Ovary (tissue), 9 donors: ENCODE data around the gene AGMAT. TPM values are rescaled to one million over a fixed set of nuclear protein-coding genes. Genes with fewer than 3 reads are reported as not detected.

Experiments used
- DNase-seq, 5 donors: peaks; one replicate each; pipeline ENCODE4 v3.0.0-alpha.2; 2019 to 2020
- H3K27ac ChIP-seq, 2 donors: fragments of 200-600 bp; one replicate each; pipeline versions ENCODE4 v1.5.1 to v1.8.0; 2019 to 2022
- H3K27me3 ChIP-seq: fragments of 200-600 bp; one replicate; pipeline ENCODE4 v1.8.0; 2022
- H3K36me3 ChIP-seq: fragments of 200-600 bp; sonication (generic); one replicate; pipeline ENCODE4 v1.5.1; 2019
- H3K4me1 ChIP-seq: one replicate; pipeline ENCODE4 v1.8.1; 2013; ENCODE audit warnings: mild to moderate bottlenecking, moderate library complexity; ENCODE audit not compliant: insufficient read depth
- H3K4me3 ChIP-seq: fragments of 200-600 bp; sonication (generic); one replicate; pipeline ENCODE4 v1.5.1; 2017
- H3K9me3 ChIP-seq, 2 donors: fragments of 200-600 bp in 1 of 2; sonication (generic) in 1 of 2; one replicate each; pipeline versions ENCODE4 v1.5.1 to v1.8.1; 2013 to 2019; ENCODE audit warnings: mild to moderate bottlenecking in 1 of 2, moderate library complexity in 1 of 2
- CTCF ChIP-seq, 3 donors: fragments of 450-650 bp in 2 of 3; fragments of 200-600 bp in 1 of 3; IDR thresholded peaks; one replicate each; pipeline versions ENCODE4 v1.5.1 to v1.8.0; 2016 to 2022; ENCODE audit warnings: antibody characterized with exemption in 3 of 3, mild to moderate bottlenecking in 1 of 3
- EP300 ChIP-seq: sonication (generic); formaldehyde crosslinking; IDR thresholded peaks from one replicate; pipeline ENCODE4 v1.6.1; 2017; ENCODE audit warnings: antibody characterized with exemption
- POLR2A ChIP-seq: fragments of 450-650 bp; IDR thresholded peaks from one replicate; pipeline ENCODE4 v1.6.1; 2017; ENCODE audit warnings: antibody characterized with exemption, mild to moderate bottlenecking, moderate library complexity
- WGBS, 3 donors: extraction: QIAGEN DNeasy Blood & Tissue Kit in 1 of 3; methylation state at CpG; one replicate each; pipeline versions ENCODE4 v1.1.5 to v1.1.7; 2013 to 2017; 5-methylcytosine and 5-hydroxymethylcytosine counted together
- intact Hi-C, 4 donors: fragments of 100-400 bp; cut with DNase I; formaldehyde crosslinking; loops; one replicate each; pipeline versions ENCODE4 v1.11.0 to v1.15.1; 2022 to 2023
- polyA plus RNA-seq, 2 donors: library from polyadenylated mRNA; stranded (reverse); fragments of 200-250 nt in 1 of 2; fragments of 350-450 nt in 1 of 2; fragmentation: Illumina TruSeq in 1 of 2; extraction: RNeasy Lipid Tissue Mini Kit (QIAGEN cat#74804) in 1 of 2; gene quantifications; one replicate each; pipeline ENCODE4 v1.2.3, GENCODE V29; 2013 to 2014
- total RNA-seq, 7 donors: library from RNA; depleted of rRNA in 2 of 7; stranded (reverse); fragments of >200 nt in 2 of 7; fragmentation: NEBNext Ultra II Directional in 3 of 7; extraction: Animal tissue kit (Norgen Biotek cat#: 25700) in 3 of 7; gene quantifications; one replicate each; pipeline versions ENCODE4 v1.1.0 to v1.2.4, GENCODE V29; 2016 to 2023
- donor health status: DM: no; HTN: no; CAD: no; lungs with moderate emphysema.
- donor health status: DM: no; HTN: no; CAD: no.
- donor health status: Bipolar disorder and iron deficiency.
- donor health status: DM: yes; HTN: yes; CAD: no.
- donor health status: DM: no; HTN: no; CAD: no.
- donor health status: DM: yes; HTN: yes; CAD: no.

The AGMAT gene
- total and polyA plus RNA-seq, 9 donors, result 0.08 to 1.5 (median 0.30) TPM; not detected in 4

DNA sequence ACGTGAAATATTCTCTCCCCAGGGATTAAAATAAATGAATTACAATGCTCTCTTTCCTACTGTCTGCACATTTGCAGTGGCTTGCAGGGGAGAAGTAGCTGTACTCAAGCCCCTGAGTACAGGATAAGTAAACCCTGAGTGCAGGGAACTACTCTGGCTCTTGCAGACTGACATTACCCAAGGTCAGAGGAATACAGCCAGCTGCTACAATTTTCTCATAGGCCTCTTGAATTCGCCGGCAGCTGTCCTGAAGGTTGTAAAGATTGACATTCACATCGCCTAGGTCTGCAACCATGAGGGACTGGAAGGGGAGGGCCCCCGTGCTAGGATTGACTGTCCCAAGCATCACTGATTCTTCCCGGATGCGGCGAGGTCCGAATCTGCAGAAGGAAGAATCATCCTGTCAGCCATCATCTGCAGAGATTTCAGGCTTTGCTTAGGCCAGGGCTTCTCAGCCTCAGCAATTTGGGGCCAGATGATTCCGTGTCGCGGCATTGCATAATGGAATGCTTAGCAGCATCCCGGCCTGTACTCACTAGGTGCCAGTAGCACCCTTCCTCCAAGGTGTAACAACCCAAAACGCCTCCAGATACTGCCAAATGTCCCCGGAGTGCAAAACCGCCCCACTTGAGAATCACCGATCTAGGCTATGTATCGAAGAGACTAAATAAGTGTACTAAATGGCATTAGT, 1.7 kb downstream of the AGMAT start:
- WGBS, 3 donors, result 78 to 94% (median 89%) methylated on average over 18 of the region's 18 CpGs
- Histone ChIP-seq H3K4me1 (peaks cover 2% of the 10 kb centered on the region), H3K4me3 (no peak overlapping the region), H3K27ac (no peak overlapping the region), H3K9me3 (no peaks in the 10 kb centered on the region), H3K36me3 (no peaks in the 10 kb centered on the region), H3K27me3 (no peaks in the 10 kb centered on the region)
- no peak for TF ChIP-seq CTCF (IDR thresholded peaks at IDR 0.05)
- TF ChIP-seq POLR2A, result no peak
- TF ChIP-seq EP300, result no peak
- intact Hi-C loops, result no loop called here
- DNase-seq, result no peak

- DNase-seq, result no peak
- no peak overlapping the region for H3K27ac ChIP-seq
- H3K27me3 ChIP-seq, result no peaks in the 10 kb centered on the region
- H3K9me3 ChIP-seq, result no peaks in the 10 kb centered on the region
- no peak for TF ChIP-seq POLR2A
- no peak for TF ChIP-seq EP300
- peaks cover 2% of the 10 kb centered on the region for H3K4me1 ChIP-seq
- no peak overlapping the region for H3K4me3 ChIP-seq
- intact Hi-C loops, result no loop called here
- no peaks in the 10 kb centered on the region for H3K36me3 ChIP-seq
Observed at GRCh38 chr1:15579683-15580047, 5.2 kb downstream of the AGMAT start.

GRCh38 chr1:15578921-15579682, 5.7 kb downstream of the AGMAT start:
- Histone ChIP-seq H3K27ac (no peak overlapping the region), H3K27me3 (no peaks in the 10 kb centered on the region), H3K4me3 (no peak overlapping the region), H3K9me3 (no peaks in the 10 kb centered on the region), H3K36me3 (no peaks in the 10 kb centered on the region), H3K4me1 (no peaks in the 10 kb centered on the region)
- no peak for DNase-seq
- 81 to 87% (median 82%) methylated on average over 16 of the region's 16 CpGs for WGBS, 3 donors
- TF ChIP-seq CTCF (IDR thresholded peaks at IDR 0.05) (no peak), POLR2A (no peak), EP300 (no peak)
- intact Hi-C loops, result no loop called here

DNA sequence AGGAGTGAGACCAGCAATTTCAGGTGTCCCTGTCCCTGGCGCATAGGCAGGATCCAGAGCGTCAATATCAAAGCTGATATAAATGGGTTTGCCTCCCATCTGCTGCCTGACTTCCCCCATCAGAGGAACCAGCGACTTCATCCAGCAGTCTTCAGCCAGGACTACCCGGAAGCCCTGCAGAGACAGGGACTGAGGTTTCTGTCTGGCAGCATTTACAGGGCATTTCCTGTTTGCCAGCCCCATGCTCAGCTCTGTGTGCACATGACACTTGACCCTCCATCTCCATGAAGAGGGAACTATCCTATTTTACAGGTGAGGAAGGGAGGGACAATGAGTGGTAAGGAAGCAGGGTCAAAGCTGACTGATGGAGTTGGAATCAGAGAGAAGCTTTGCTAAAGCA, 7.2 kb downstream of the AGMAT start:
- Histone ChIP-seq H3K36me3 (no peaks in the 10 kb centered on the region), H3K9me3 (no peaks in the 10 kb centered on the region), H3K4me3 (no peak overlapping the region), H3K4me1 (no peaks in the 10 kb centered on the region), H3K27me3 (no peaks in the 10 kb centered on the region), H3K27ac (no peak overlapping the region)
- WGBS, 3 donors, result 75 to 87% (median 78%) methylated on average over 4 of the region's 4 CpGs
- intact Hi-C loops, result no loop called here
- TF ChIP-seq POLR2A (no peak), CTCF (IDR thresholded peaks at IDR 0.05) (no peak), EP300 (no peak)
- no peak for DNase-seq

- no peak for DNase-seq
- WGBS, 3 donors, result 93 to 95% (median 93%) methylated on average over 7 of the region's 7 CpGs
Observed at GRCh38 chr1:15575549-15576150, 9.2 kb downstream of the AGMAT start.

More at GRCh38 chr1:15575549-15576150, 9.2 kb downstream of the AGMAT start:
- Histone ChIP-seq H3K27me3 (no peaks in the 10 kb centered on the region), H3K9me3 (no peaks in the 10 kb centered on the region), H3K4me3 (no peak overlapping the region), H3K4me1 (no peaks in the 10 kb centered on the region), H3K27ac (no peak overlapping the region), H3K36me3 (no peaks in the 10 kb centered on the region)
- TF ChIP-seq POLR2A (no peak), EP300 (no peak), CTCF (IDR thresholded peaks at IDR 0.05) (no peak)
- intact Hi-C loops, result no loop called here
